WTC11 (cell line): Measurements from ENCODE around the gene PPID. TPM values are rescaled to one million over a fixed set of nuclear protein-coding genes. Genes with fewer than 3 reads are reported as not detected.

Source experiments
- ATAC-seq: fragments of 200-7000 bp; cut with Tn5 transposase; 2 replicates; pipeline ENCODE4 v1.10.0; 2021; ENCODE audit warnings: mild to moderate bottlenecking, moderate library complexity
- Bru-seq: library from RNA; stranded (reverse); fragments of 400-500 nt; gene quantifications from one replicate; lab custom pipeline; 2021; lab: Mats Ljungman, UMichigan
- CTCF ChIA-PET: fragments of 300-600 bp; sonication (Branson Sonifier 250); formaldehyde crosslinking; loops from one replicate; lab custom pipeline; 2021; ENCODE audit warnings: antibody characterized with exemption; lab: Charles Lee
- POLR2A ChIA-PET: fragments of 350-600 bp; sonication (Branson Sonifier 250); formaldehyde crosslinking; loops from one replicate; lab custom pipeline; 2021; ENCODE audit warnings: antibody characterized with exemption; lab: Charles Lee
- DNase-seq: peaks from one replicate; pipeline ENCODE4 v3.0.0; 2021; ENCODE audit warnings: low spot score
- H3K27ac Mint-ChIP-seq: 2 replicates; pipeline ENCODE4 v1.8.0; 2021; ENCODE audit warnings: mixed read lengths
- H3K27me3 Mint-ChIP-seq: 2 replicates; pipeline ENCODE4 v1.8.0; 2021; ENCODE audit warnings: low read depth, mild to moderate bottlenecking, moderate library complexity, mixed read lengths
- H3K36me3 Mint-ChIP-seq: 2 replicates; pipeline ENCODE4 v1.8.0; 2021; ENCODE audit warnings: mixed read lengths
- H3K4me1 Mint-ChIP-seq: 2 replicates; pipeline ENCODE4 v1.8.0; 2022; ENCODE audit warnings: mixed read lengths
- H3K4me3 Mint-ChIP-seq: 2 replicates; pipeline ENCODE4 v1.8.0; 2021; ENCODE audit warnings: mild to moderate bottlenecking, moderate library complexity, mixed read lengths
- H3K9me3 Mint-ChIP-seq: 2 replicates; pipeline ENCODE4 v1.8.0; 2021; ENCODE audit warnings: mixed read lengths
- ATF2 ChIP-seq: sonication (generic); formaldehyde crosslinking; IDR thresholded peaks from 2 replicates; pipeline ENCODE4 v1.8.1; 2022; ENCODE audit warnings: low read depth, missing genetic modification reagents, borderline replicate concordance
- ATF3 ChIP-seq: sonication (generic); formaldehyde crosslinking; conservative IDR thresholded peaks from 2 replicates; pipeline ENCODE4 v1.8.1; 2022; ENCODE audit warnings: mild to moderate bottlenecking, missing genetic modification reagents
- CBFB ChIP-seq: sonication (generic); formaldehyde crosslinking; IDR thresholded peaks from 2 replicates; pipeline ENCODE4 v1.8.1; 2022; ENCODE audit warnings: mild to moderate bottlenecking, low read depth, missing genetic modification reagents
- EMX1 ChIP-seq: fragments of 250-450 bp; sonication (Bioruptor Pico); IDR thresholded peaks from 2 replicates; pipeline ENCODE4 v1.8.0; 2021; ENCODE audit warnings: mild to moderate bottlenecking
- IRF1 ChIP-seq: sonication (generic); formaldehyde crosslinking; IDR thresholded peaks from 2 replicates; pipeline ENCODE4 v1.8.0; 2023; ENCODE audit warnings: missing genetic modification reagents
- IRF2 ChIP-seq: sonication (generic); formaldehyde crosslinking; IDR thresholded peaks from 2 replicates; pipeline ENCODE4 v1.8.0; 2022; ENCODE audit warnings: low read depth, missing genetic modification reagents, borderline replicate concordance
- MXD4 ChIP-seq: fragments of 250-450 bp; sonication (Bioruptor Pico); IDR thresholded peaks from 2 replicates; pipeline ENCODE4 v1.8.0; 2021; ENCODE audit warnings: mild to moderate bottlenecking, moderate library complexity, borderline replicate concordance
- NFYB ChIP-seq: sonication (generic); formaldehyde crosslinking; conservative IDR thresholded peaks from 2 replicates; pipeline ENCODE4 v1.8.0; 2022; ENCODE audit warnings: low read depth, missing genetic modification reagents
- PREB ChIP-seq: sonication (generic); formaldehyde crosslinking; IDR thresholded peaks from 2 replicates; pipeline ENCODE4 v1.8.1; 2022; ENCODE audit warnings: mild to moderate bottlenecking, missing genetic modification reagents, moderate library complexity, borderline replicate concordance
- RORB ChIP-seq: fragments of 250-450 bp; sonication (Bioruptor Pico); IDR thresholded peaks from 2 replicates; pipeline ENCODE4 v1.9.0; 2021; ENCODE audit warnings: mild to moderate bottlenecking
- SOX15 ChIP-seq: fragments of 250-450 bp; sonication (Bioruptor Pico); IDR thresholded peaks from 2 replicates; pipeline ENCODE4 v1.9.0; 2021; ENCODE audit warnings: mild to moderate bottlenecking
- SP1 ChIP-seq: sonication (generic); formaldehyde crosslinking; conservative IDR thresholded peaks from 2 replicates; pipeline ENCODE4 v1.8.1; 2022; ENCODE audit warnings: missing genetic modification reagents
- ZNF423 ChIP-seq: fragments of 250-450 bp; sonication (Bioruptor Pico); IDR thresholded peaks from 2 replicates; pipeline ENCODE4 v2.1.2; 2022; ENCODE audit warnings: mild to moderate bottlenecking, moderate library complexity
- ZNF512 ChIP-seq: sonication (generic); formaldehyde crosslinking; IDR thresholded peaks from 2 replicates; pipeline ENCODE4 v1.8.1; 2022; ENCODE audit warnings: missing genetic modification reagents, borderline replicate concordance
- long read RNA-seq, 3 experiments: library from RNA in 1 of 3; library from capped mRNA in 1 of 3; library from polyadenylated mRNA in 1 of 3; unstranded in 2 of 3; stranded (forward) in 1 of 3; transcript quantifications; one replicate each; pipeline ENCODE4 v2.0.0, GENCODE V29; 2021
- total RNA-seq: library from RNA; stranded (reverse); gene quantifications from 3 replicates; pipeline ENCODE4 v1.2.3, GENCODE V29; 2021
- TF ChIP-seq, protein P1 (sequence below): sonication (generic); formaldehyde crosslinking; IDR thresholded peaks from 2 replicates; pipeline ENCODE4 v1.8.0; 2023; ENCODE audit warnings: mild to moderate bottlenecking, missing genetic modification reagents
- TF ChIP-seq, protein P2 (sequence below): sonication (generic); formaldehyde crosslinking; IDR thresholded peaks from 2 replicates; pipeline ENCODE4 v1.8.0; 2022; ENCODE audit warnings: mild to moderate bottlenecking, missing genetic modification reagents
- TF ChIP-seq, protein P3 (sequence below): sonication (generic); formaldehyde crosslinking; IDR thresholded peaks from 2 replicates; pipeline ENCODE4 v1.8.0; 2022; ENCODE audit warnings: mild to moderate bottlenecking, missing genetic modification reagents
- TF ChIP-seq, protein P4 (sequence below): sonication (generic); formaldehyde crosslinking; IDR thresholded peaks from 2 replicates; pipeline ENCODE4 v1.8.0; 2022; ENCODE audit warnings: missing genetic modification reagents
- TF ChIP-seq, protein P5 (sequence below): sonication (generic); formaldehyde crosslinking; IDR thresholded peaks from 2 replicates; pipeline ENCODE4 v1.8.1; 2023; ENCODE audit warnings: mild to moderate bottlenecking, missing genetic modification reagents, moderate library complexity

PPID gene
- total RNA-seq (38.3 to 40.5 TPM (median 40.3 TPM) in 3 replicates), Bru-seq, nascent RNA (percentile 94 among the genes with signal in this experiment)
- long read RNA-seq, experiment 1, transcript PPID-201 (10 exons, 1,823 nt): major isoform, 189 of 215 reads
- long read RNA-seq, experiment 1, partial matches to known transcripts: 13 of 215 reads
- long read RNA-seq, experiment 1, other reads (novel, unspliced or antisense): 13 of 215 reads
- long read RNA-seq, experiment 2, transcript PPID-201 (10 exons, 1,823 nt): major isoform, 48 of 70 reads
- long read RNA-seq, experiment 2, partial matches to known transcripts: 10 of 70 reads
- long read RNA-seq, experiment 2, other reads (novel, unspliced or antisense): 12 of 70 reads
- long read RNA-seq, experiment 3, transcript PPID-201 (10 exons, 1,823 nt): major isoform, 302 of 323 reads
- long read RNA-seq, experiment 3, partial matches to known transcripts: 6 of 323 reads
- long read RNA-seq, experiment 3, other reads (novel, unspliced or antisense): 15 of 323 reads

GRCh38 chr4:158722917-158723793 lies at the start of gene PPID:
PPID (minus strand) TSS chr4:158723396; CDS start chr4:158723288, 108 bp downstream.
- ChIA-PET CTCF (no interaction called here), POLR2A (no interaction called here)
- peaks cover 15% of the 10 kb centered on the region for H3K4me1 Mint-ChIP-seq
- H3K9me3 Mint-ChIP-seq: no peaks in the 10 kb centered on the region
- H3K27me3 Mint-ChIP-seq: peaks cover 7% of the 10 kb centered on the region
- H3K36me3 Mint-ChIP-seq: peaks cover 34% of the 10 kb centered on the region
- peak; percentile 86 for ATAC-seq
- DNase-seq: peak; percentile 83
- H3K4me3 Mint-ChIP-seq: peak within 1 kb of the TSS; percentile 94
- H3K27ac Mint-ChIP-seq: peak within 1 kb of the TSS; percentile 98
- TF ChIP-seq IRF1 (peak; percentile 82), EMX1 (CRISPR knock-in tag) (no peak), ZNF423 (CRISPR knock-in tag) (no peak), MXD4 (CRISPR knock-in tag) (no peak), SP1 (CRISPR knock-in tag) (0 out of 2 replicates have a peak, but pooled peaks have one; percentile 30), PREB (no peak), SOX15 (no peak), NFYB (CRISPR knock-in tag) (no peak), RORB (CRISPR knock-in tag) (no peak), ATF2 (CRISPR knock-in tag) (no peak), ATF3 (CRISPR knock-in tag) (no peak), IRF2 (CRISPR knock-in tag) (no peak), ZNF512 (no peak), CBFB (CRISPR knock-in tag) (no peak)
- TF ChIP-seq, protein P1, sequence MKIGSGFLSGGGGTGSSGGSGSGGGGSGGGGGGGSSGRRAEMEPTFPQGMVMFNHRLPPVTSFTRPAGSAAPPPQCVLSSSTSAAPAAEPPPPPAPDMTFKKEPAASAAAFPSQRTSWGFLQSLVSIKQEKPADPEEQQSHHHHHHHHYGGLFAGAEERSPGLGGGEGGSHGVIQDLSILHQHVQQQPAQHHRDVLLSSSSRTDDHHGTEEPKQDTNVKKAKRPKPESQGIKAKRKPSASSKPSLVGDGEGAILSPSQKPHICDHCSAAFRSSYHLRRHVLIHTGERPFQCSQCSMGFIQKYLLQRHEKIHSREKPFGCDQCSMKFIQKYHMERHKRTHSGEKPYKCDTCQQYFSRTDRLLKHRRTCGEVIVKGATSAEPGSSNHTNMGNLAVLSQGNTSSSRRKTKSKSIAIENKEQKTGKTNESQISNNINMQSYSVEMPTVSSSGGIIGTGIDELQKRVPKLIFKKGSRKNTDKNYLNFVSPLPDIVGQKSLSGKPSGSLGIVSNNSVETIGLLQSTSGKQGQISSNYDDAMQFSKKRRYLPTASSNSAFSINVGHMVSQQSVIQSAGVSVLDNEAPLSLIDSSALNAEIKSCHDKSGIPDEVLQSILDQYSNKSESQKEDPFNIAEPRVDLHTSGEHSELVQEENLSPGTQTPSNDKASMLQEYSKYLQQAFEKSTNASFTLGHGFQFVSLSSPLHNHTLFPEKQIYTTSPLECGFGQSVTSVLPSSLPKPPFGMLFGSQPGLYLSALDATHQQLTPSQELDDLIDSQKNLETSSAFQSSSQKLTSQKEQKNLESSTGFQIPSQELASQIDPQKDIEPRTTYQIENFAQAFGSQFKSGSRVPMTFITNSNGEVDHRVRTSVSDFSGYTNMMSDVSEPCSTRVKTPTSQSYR (CRISPR knock-in tag): no peak
- TF ChIP-seq, protein P2, sequence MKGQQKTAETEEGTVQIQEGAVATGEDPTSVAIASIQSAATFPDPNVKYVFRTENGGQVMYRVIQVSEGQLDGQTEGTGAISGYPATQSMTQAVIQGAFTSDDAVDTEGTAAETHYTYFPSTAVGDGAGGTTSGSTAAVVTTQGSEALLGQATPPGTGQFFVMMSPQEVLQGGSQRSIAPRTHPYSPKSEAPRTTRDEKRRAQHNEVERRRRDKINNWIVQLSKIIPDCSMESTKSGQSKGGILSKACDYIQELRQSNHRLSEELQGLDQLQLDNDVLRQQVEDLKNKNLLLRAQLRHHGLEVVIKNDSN: peak; percentile 68; the same call in 1 of the 2 replicates
- TF ChIP-seq, protein P3, sequence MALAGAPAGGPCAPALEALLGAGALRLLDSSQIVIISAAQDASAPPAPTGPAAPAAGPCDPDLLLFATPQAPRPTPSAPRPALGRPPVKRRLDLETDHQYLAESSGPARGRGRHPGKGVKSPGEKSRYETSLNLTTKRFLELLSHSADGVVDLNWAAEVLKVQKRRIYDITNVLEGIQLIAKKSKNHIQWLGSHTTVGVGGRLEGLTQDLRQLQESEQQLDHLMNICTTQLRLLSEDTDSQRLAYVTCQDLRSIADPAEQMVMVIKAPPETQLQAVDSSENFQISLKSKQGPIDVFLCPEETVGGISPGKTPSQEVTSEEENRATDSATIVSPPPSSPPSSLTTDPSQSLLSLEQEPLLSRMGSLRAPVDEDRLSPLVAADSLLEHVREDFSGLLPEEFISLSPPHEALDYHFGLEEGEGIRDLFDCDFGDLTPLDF (CRISPR knock-in tag): no peak
- TF ChIP-seq, protein P4, sequence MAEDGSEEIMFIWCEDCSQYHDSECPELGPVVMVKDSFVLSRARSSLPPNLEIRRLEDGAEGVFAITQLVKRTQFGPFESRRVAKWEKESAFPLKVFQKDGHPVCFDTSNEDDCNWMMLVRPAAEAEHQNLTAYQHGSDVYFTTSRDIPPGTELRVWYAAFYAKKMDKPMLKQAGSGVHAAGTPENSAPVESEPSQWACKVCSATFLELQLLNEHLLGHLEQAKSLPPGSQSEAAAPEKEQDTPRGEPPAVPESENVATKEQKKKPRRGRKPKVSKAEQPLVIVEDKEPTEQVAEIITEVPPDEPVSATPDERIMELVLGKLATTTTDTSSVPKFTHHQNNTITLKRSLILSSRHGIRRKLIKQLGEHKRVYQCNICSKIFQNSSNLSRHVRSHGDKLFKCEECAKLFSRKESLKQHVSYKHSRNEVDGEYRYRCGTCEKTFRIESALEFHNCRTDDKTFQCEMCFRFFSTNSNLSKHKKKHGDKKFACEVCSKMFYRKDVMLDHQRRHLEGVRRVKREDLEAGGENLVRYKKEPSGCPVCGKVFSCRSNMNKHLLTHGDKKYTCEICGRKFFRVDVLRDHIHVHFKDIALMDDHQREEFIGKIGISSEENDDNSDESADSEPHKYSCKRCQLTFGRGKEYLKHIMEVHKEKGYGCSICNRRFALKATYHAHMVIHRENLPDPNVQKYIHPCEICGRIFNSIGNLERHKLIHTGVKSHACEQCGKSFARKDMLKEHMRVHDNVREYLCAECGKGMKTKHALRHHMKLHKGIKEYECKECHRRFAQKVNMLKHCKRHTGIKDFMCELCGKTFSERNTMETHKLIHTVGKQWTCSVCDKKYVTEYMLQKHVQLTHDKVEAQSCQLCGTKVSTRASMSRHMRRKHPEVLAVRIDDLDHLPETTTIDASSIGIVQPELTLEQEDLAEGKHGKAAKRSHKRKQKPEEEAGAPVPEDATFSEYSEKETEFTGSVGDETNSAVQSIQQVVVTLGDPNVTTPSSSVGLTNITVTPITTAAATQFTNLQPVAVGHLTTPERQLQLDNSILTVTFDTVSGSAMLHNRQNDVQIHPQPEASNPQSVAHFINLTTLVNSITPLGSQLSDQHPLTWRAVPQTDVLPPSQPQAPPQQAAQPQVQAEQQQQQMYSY (CRISPR knock-in tag): no peak; the same call in 1 of the 2 replicates
- TF ChIP-seq, protein P5, sequence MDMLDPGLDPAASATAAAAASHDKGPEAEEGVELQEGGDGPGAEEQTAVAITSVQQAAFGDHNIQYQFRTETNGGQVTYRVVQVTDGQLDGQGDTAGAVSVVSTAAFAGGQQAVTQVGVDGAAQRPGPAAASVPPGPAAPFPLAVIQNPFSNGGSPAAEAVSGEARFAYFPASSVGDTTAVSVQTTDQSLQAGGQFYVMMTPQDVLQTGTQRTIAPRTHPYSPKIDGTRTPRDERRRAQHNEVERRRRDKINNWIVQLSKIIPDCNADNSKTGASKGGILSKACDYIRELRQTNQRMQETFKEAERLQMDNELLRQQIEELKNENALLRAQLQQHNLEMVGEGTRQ (CRISPR knock-in tag): no peak
